GM12878 (cell line): ENCODE data around the gene RAB11A. TPM values are rescaled to one million over a fixed set of nuclear protein-coding genes. Genes with fewer than 3 reads are reported as not detected.

Source experiments
- ATAC-seq: fragments of 200-7000 bp; cut with Tn5 transposase; 3 replicates; pipeline ENCODE4 v1.9.1; 2020; ENCODE audit warnings: mild to moderate bottlenecking, moderate library complexity
- BruUV-seq: library from RNA; stranded (reverse); fragments of 400-500 nt; replicated peaks from 2 replicates; lab custom pipeline; 2021; lab: Mats Ljungman, UMichigan
- CTCF ChIA-PET: fragments of 300-600 bp; sonication (Branson Sonifier 250); formaldehyde crosslinking; extraction: SDS; loops from one replicate; lab custom pipeline; 2021; ENCODE audit warnings: inconsistent platforms; lab: Yijun Ruan, JAX
- POLR2A ChIA-PET: fragments of 350-600 bp; formaldehyde crosslinking; extraction: SDS; loops from one replicate; lab custom pipeline; 2021; ENCODE audit warnings: inconsistent platforms; lab: Charles Lee
- RAD21 ChIA-PET: fragments of 300-600 bp; sonication (Branson Sonifier 250); formaldehyde crosslinking; loops from one replicate; lab custom pipeline; 2023; ENCODE audit warnings: antibody characterized with exemption; ENCODE audit not compliant: unreplicated experiment; lab: Charles Lee
- SMC1A ChIA-PET: fragments of 300-600 bp; sonication (Branson Sonifier 250); formaldehyde crosslinking; loops from one replicate; lab custom pipeline; 2023; ENCODE audit not compliant: unreplicated experiment, uncharacterized antibody; lab: Charles Lee
- DNase-seq: peaks from one replicate; pipeline ENCODE4 v3.0.0-alpha.2; 2011; ENCODE audit warnings: low read depth, low spot score
- FAIRE-seq: peaks from 3 replicates; lab custom pipeline; 2011; peaks lifted over from hg19 to GRCh38; lab: Jason Lieb, UNC
- H2AFZ ChIP-seq: 2 replicates; pipeline ENCODE4 v1.6.0; 2011; ENCODE audit warnings: low read depth, low read length, control low read depth; ENCODE audit not compliant: control insufficient read depth
- H3K27ac ChIP-seq: 2 replicates; pipeline ENCODE4 v1.5.1; 2011; ENCODE audit warnings: control low read depth; ENCODE audit not compliant: control insufficient read depth, insufficient read depth
- H3K27me3 ChIP-seq, 2 experiments: replicated peaks in 1 of 2; 2 replicates each; pipeline versions ENCODE4 v1.6.0 to v1.6.1; 2011; ENCODE audit warnings: low read length in 1 of 2; ENCODE audit not compliant: control insufficient read depth in 2 of 2, insufficient read depth in 2 of 2
- H3K36me3 ChIP-seq, 2 experiments: 2 replicates each; pipeline ENCODE4 v1.5.1; 2011; ENCODE audit warnings: low read length in 1 of 2; ENCODE audit not compliant: control insufficient read depth in 2 of 2, insufficient read depth in 2 of 2
- H3K4me1 ChIP-seq: 2 replicates; pipeline ENCODE4 v1.6.1; 2011; ENCODE audit warnings: mild to moderate bottlenecking, low read length, moderate library complexity, mixed read lengths; ENCODE audit not compliant: control insufficient read depth, insufficient read depth
- H3K4me2 ChIP-seq: 2 replicates; pipeline ENCODE4 v1.6.0; 2011; ENCODE audit warnings: control low read depth; ENCODE audit not compliant: control insufficient read depth, insufficient read depth
- H3K4me3 ChIP-seq: fragments of 200-600 bp; sonication (generic); 2 replicates; pipeline ENCODE4 v1.5.1; 2016
- H3K79me2 ChIP-seq: 2 replicates; pipeline ENCODE4 v1.6.0; 2011; ENCODE audit warnings: low read length; ENCODE audit not compliant: control insufficient read depth, insufficient read depth
- H3K9ac ChIP-seq: 2 replicates; pipeline ENCODE4 v1.8.0; 2011; ENCODE audit warnings: low read length, control low read depth, mixed read lengths; ENCODE audit not compliant: control insufficient read depth, insufficient read depth
- H3K9me3 ChIP-seq: replicated peaks from 3 replicates; pipeline ENCODE4 v1.5.1; 2011; ENCODE audit warnings: mild to moderate bottlenecking, low read length; ENCODE audit not compliant: control insufficient read depth, insufficient read depth
- H4K20me1 ChIP-seq: 2 replicates; pipeline ENCODE4 v1.6.0; 2011; ENCODE audit not compliant: control insufficient read depth, insufficient read depth
- BCLAF1 ChIP-seq: fragments of 450-650 bp; IDR thresholded peaks from 2 replicates; pipeline ENCODE4 v1.6.1; 2017; ENCODE audit warnings: antibody characterized with exemption, mild to moderate bottlenecking, moderate library complexity
- CHD4 ChIP-seq: fragments of 200-600 bp; sonication (generic); IDR thresholded peaks from 2 replicates; pipeline ENCODE4 v1.6.1; 2016; ENCODE audit warnings: mild to moderate bottlenecking
- FOXM1 ChIP-seq: IDR thresholded peaks from 2 replicates; pipeline ENCODE4 v1.6.1; 2012; ENCODE audit warnings: low read depth, mild to moderate bottlenecking, inconsistent platforms, low read length, moderate library complexity
- IRF4 ChIP-seq: IDR thresholded peaks from 2 replicates; pipeline ENCODE4 v1.6.1; 2011; ENCODE audit warnings: low read depth, low read length
- KAT2A ChIP-seq: conservative IDR thresholded peaks from 2 replicates; pipeline ENCODE4 v1.6.1; 2011; ENCODE audit warnings: low read depth, low read length; ENCODE audit not compliant: control insufficient read depth
- NKRF ChIP-seq: fragments of 450-650 bp; conservative IDR thresholded peaks from 2 replicates; pipeline ENCODE4 v1.6.1; 2017; ENCODE audit warnings: mild to moderate bottlenecking, moderate library complexity
- PML ChIP-seq: IDR thresholded peaks from 2 replicates; pipeline ENCODE4 v1.6.1; 2012; ENCODE audit warnings: low read length, inconsistent platforms
- POLR2AphosphoS2 ChIP-seq: IDR thresholded peaks from 2 replicates; pipeline ENCODE4 v1.6.1; 2011; ENCODE audit warnings: low read depth, mild to moderate bottlenecking, low read length, improper control_type of control experiment, moderate library complexity
- RAD21 ChIP-seq: IDR thresholded peaks from 2 replicates; pipeline ENCODE4 v1.6.1; 2011; ENCODE audit warnings: mild to moderate bottlenecking, low read depth, low read length, moderate library complexity; ENCODE audit not compliant: insufficient read depth
- RCOR1 ChIP-seq: conservative IDR thresholded peaks from 2 replicates; pipeline ENCODE4 v1.6.1; 2012; ENCODE audit warnings: low read depth, low read length, improper control_type of control experiment
- SIN3A ChIP-seq: IDR thresholded peaks from 2 replicates; pipeline ENCODE4 v1.6.1; 2012; ENCODE audit warnings: low read depth, low read length, improper control_type of control experiment
- SMAD5 ChIP-seq: IDR thresholded peaks from 2 replicates; pipeline ENCODE4 v1.6.1; 2016; ENCODE audit warnings: antibody characterized with exemption, low read depth
- SUZ12 ChIP-seq: fragments of 200-600 bp; sonication (generic); IDR thresholded peaks from one replicate; pipeline ENCODE4 v1.6.1; 2018; ENCODE audit warnings: antibody characterized with exemption, mild to moderate bottlenecking; ENCODE audit not compliant: unreplicated experiment
- TBL1XR1 ChIP-seq: IDR thresholded peaks from 2 replicates; pipeline ENCODE4 v1.6.1; 2012; ENCODE audit warnings: low read depth, low read length, improper control_type of control experiment
- YBX1 ChIP-seq: fragments of 450-650 bp; IDR thresholded peaks from 2 replicates; pipeline ENCODE4 v1.6.1; 2016; ENCODE audit warnings: antibody characterized with exemption
- ZNF592 ChIP-seq: fragments of 450-650 bp; IDR thresholded peaks from 2 replicates; pipeline ENCODE4 v1.6.1; 2017; ENCODE audit warnings: mild to moderate bottlenecking, moderate library complexity
- in situ Hi-C: fragments of 300-500 bp; cut with MboI; formaldehyde crosslinking; loops from 9 replicates; pipeline ENCODE4 v1.14.3; 2018; ENCODE audit warnings: mixed read lengths
- intact Hi-C: fragments of 100-400 bp; cut with micrococcal nuclease; formaldehyde crosslinking; loops from one replicate; pipeline ENCODE4 v1.14.2; 2022; ENCODE audit not compliant: unreplicated experiment
- polyA plus RNA-seq, 11 experiments: library from polyadenylated mRNA; depleted of rRNA in 4 of 11; unstranded in 6 of 11; stranded (reverse) in 5 of 11; fragments of >200 nt; fragmentation: Nextera tagmentation in 4 of 11; fragmentation: Illumina TruSeq in 1 of 11; extraction: Ambion mirVana in 4 of 11; extraction: Trizol in 1 of 11; gene quantifications; 1 replicate in 1 of 11; 2 replicates in 10 of 11; pipeline versions ENCODE4 v1.2.1 to v1.2.3, GENCODE V29; 2011 to 2016; ENCODE audit warnings: inconsistent platforms in 2 of 11, missing spikeins in 2 of 11, low read depth in 1 of 11
- total RNA-seq, 4 experiments: library from RNA; depleted of rRNA in 3 of 4; stranded (reverse); fragments of >200 nt in 3 of 4; fragmentation: Illumina TruSeq in 1 of 4; extraction: Trizol in 1 of 4; gene quantifications; 2 replicates each; pipeline versions ENCODE4 v1.2.1 to v1.2.3, GENCODE V29; 2013 to 2021

The RAB11A gene
- total and polyA plus RNA-seq, 10 of the 15 experiments (the other 5 are each of a cell fraction or from before 2014, with no cell fraction given), result 128 to 387 (median 224) TPM

GRCh38 chr15:65873256-65873655 lies 4.0 kb downstream of the RAB11A start:
- no TSS peak for BruUV-seq
- no peaks in the 10 kb centered on the region for H4K20me1 ChIP-seq
- no peaks in the 10 kb centered on the region for H3K27me3 ChIP-seq
- no peaks in the 10 kb centered on the region for H3K4me1 ChIP-seq
- H3K9ac ChIP-seq, result no peak overlapping the region
- ATAC-seq (no peak), FAIRE-seq (no peak), DNase-seq (no peak)
- ChIA-PET POLR2A (no interaction called here), RAD21 (no interaction called here), CTCF (interaction anchor here (1.1 to 5.4 kb wide), 2 partner anchors 16 to 414 kb away, joined by 4 to 38 read pairs; no protein-coding TSS in a partner anchor), SMC1A (interaction anchor here (1.2 kb wide), 2 partner anchors 8 to 26 kb away, joined by 4 to 8 read pairs; no protein-coding TSS in a partner anchor)
- no peak overlapping the region for H2AFZ ChIP-seq
- H3K9me3 ChIP-seq, result no peaks in the 10 kb centered on the region
- intact Hi-C loops (loop anchor here (5.0 kb wide), 1 partner anchor 81 kb away; the partner anchor contains the start of gene DENND4A), in situ Hi-C loops (no loop called here)
- TF ChIP-seq PML (no peak), KAT2A (no peak), SUZ12 (no peak), FOXM1 (no peak), TBL1XR1 (no peak), YBX1 (no peak), ZNF592 (no peak), SIN3A (no peak), BCLAF1 (no peak), RCOR1 (no peak), RAD21 (no peak), CHD4 (no peak), NKRF (no peak), SMAD5 (no peak), IRF4 (no peak), POLR2AphosphoS2 (no peak)
- H3K27ac ChIP-seq, result no peak overlapping the region
- H3K36me3 ChIP-seq, result peaks cover 2 to 16% of the 10 kb centered on the region in 2 experiments; a peak in 3 of 4 replicates
- peaks cover 66% of the 10 kb centered on the region for H3K79me2 ChIP-seq
- 0 out of 2 replicates have a peak overlapping the region, but pooled peaks have one; percentile 40 for H3K4me2 ChIP-seq
- no peak overlapping the region for H3K4me3 ChIP-seq
